ENCODE results near the gene IFNLR1. TPM values are rescaled to one million over a fixed set of nuclear protein-coding genes. Genes with fewer than 3 reads are reported as not detected.
A peak's percentile ranks its signal among the peaks of the same experiment; 100 is the strongest.

Gene IFNLR1
- total RNA-seq, 2 experiments from 2014 or later: 3.2 to 3.4 TPM

DNA sequence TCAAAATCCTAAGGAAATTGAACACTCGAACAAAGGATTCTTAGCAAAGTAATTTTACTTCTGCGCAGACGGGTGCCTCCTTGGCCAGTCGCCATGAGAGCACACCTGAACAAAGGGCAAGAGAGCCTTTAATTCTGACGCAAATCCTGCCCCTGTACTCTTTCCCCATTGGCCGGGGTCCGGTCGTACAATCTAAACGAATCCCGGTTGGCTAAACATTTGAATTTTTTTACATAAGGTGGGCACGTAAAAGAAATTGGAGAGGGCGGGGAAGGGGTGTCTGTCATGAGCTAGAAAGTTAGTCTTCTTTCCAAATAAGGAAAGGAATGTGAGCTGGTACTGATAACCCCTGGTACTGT lies 35.9 kb downstream of the IFNLR1 start:
- Mint-ChIP-seq H3K4me3 (no peak overlapping the region), H3K27me3 (peaks cover 24% of the 10 kb centered on the region), H3K9me3 (no peaks in the 10 kb centered on the region), H3K27ac (no peak overlapping the region), H3K36me3 (ENCODE audit: low read depth) (no peaks in the 10 kb centered on the region), H3K4me1 (peaks cover 20% of the 10 kb centered on the region)
- ChIA-PET POLR2A (no interaction called here), CTCF (interaction anchor here (0.6 to 5.0 kb wide), 8 partner anchors 16 to 241 kb away, joined by 3 to 52 read pairs (median 4); no protein-coding TSS in a partner anchor)
- no peak for DNase-seq

DNA sequence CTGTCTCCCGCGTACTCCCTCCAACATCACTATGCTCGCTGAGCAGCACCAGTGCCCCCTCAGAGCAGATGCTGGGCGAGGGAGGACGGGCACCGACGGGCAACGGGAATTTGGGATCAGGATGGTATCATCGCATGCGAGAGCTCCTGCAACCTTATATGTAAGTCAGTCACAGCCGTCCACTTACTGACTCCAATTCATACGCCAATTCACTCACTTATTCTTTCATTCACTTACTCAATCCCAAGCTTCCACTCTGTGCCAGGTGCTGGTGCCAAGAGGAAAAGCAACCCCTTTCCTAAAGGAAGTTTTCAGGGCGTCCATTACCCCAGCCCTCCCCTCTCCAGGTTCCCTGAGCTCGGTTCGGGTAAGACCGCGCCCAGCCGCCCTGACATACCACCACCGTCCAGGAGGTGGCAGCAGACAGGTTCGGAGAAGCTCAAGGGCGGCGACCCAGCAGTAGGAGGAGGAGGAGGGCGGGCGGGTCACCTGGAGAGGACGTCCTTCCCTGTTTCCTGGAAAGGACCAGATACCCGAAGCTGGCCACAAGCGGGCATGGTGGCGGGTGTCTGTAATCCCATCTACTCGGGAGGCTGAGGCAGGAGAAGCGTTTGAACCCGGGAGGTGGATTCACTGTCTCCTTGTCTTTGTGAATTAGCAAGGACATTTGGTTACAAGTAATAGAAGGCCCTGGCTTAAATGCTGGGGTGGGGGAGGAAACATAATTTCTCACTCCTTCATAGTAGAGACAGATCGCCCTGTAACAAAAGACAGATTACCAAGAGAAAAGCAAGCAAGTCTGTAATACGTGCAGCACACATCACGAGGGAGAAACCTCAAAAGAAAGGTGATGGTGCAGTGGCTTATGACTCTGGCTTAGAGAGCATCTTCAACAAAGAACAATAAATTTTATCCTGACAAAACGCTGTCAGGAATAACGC lies 36.6 kb downstream of the IFNLR1 start:
- peaks cover 20% of the 10 kb centered on the region for H3K4me1 Mint-ChIP-seq
- H3K27me3 Mint-ChIP-seq: peaks cover 24% of the 10 kb centered on the region
- no peaks in the 10 kb centered on the region for H3K36me3 Mint-ChIP-seq (ENCODE audit: low read depth)
- CTCF ChIA-PET: interaction anchor here (0.7 to 5.0 kb wide), 25 partner anchors 8 to 436 kb away, joined by 3 to 52 read pairs (median 4); partner anchors contain the start of gene NIPAL3
- peak; percentile 91 for DNase-seq
- peak overlapping the region; percentile 33 for H3K4me3 Mint-ChIP-seq
- H3K27ac Mint-ChIP-seq: peak overlapping the region; percentile 6
- no peaks in the 10 kb centered on the region for H3K9me3 Mint-ChIP-seq
- POLR2A ChIA-PET: interaction anchor here (1.0 kb wide), 1 partner anchor 241 kb away, joined by 3 read pairs; no protein-coding TSS in a partner anchor

DNA sequence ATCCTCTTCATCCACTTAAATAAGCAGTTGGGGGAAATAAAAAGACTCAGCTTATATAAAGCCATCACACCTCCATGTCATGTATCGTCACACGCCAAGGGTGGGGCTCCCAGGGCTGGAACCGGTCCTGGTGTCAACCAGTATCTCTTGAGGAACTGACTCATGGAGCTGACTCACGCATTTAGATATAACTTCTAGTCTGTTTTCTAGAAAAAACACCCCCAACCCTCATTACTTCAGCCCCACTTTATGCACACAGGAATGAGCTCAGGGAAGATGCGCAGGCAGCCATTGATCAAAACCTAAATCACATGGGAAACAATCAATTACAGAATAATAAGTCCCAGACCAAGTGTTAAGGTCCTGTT lies 37.2 kb downstream of the IFNLR1 start:
- CTCF ChIA-PET: interaction anchor here (0.7 to 5.0 kb wide), 25 partner anchors 7 to 437 kb away, joined by 3 to 52 read pairs (median 4); partner anchors contain the start of gene NIPAL3
- no peak overlapping the region for H3K4me3 Mint-ChIP-seq

DNA sequence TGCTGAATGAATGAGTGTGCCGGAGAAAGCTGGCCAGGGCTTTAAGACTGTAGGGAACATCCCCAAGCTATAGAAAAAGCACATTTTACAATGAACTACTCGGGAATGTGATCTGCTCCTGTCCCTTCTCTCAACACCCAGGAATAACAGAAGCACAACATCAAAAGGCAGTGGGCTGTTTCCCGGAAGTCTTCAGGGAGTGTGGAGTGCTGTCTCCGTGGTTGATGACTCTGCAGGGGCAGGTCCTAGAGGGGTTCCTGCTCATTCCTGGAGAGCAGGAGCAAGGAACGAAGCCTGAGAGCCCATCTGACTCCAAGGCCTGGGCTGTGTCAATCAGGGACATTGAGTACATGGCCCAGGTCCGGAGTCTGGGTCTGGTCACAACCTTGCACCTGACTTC lies 39.3 kb downstream of the IFNLR1 start:
- ChIA-PET CTCF (interaction anchor here (1.8 to 4.4 kb wide), 2 partner anchors 13 to 244 kb away, joined by 6 to 29 read pairs; no protein-coding TSS in a partner anchor), POLR2A (no interaction called here)
- Mint-ChIP-seq H3K4me3 (no peak overlapping the region), H3K36me3 (ENCODE audit: low read depth) (no peaks in the 10 kb centered on the region), H3K27me3 (peaks cover 27% of the 10 kb centered on the region), H3K27ac (no peak overlapping the region), H3K9me3 (no peaks in the 10 kb centered on the region), H3K4me1 (peaks cover 20% of the 10 kb centered on the region)
- no peak for DNase-seq

More for the DNA sequence above, 37.2 kb downstream of the IFNLR1 start:
- POLR2A ChIA-PET: interaction anchor here (1.0 kb wide), 1 partner anchor 241 kb away, joined by 3 read pairs; no protein-coding TSS in a partner anchor
- H3K27ac Mint-ChIP-seq: peak overlapping the region; percentile 5
- H3K27me3 Mint-ChIP-seq: peaks cover 24% of the 10 kb centered on the region
- H3K4me1 Mint-ChIP-seq: peaks cover 20% of the 10 kb centered on the region
- H3K36me3 Mint-ChIP-seq (ENCODE audit: low read depth): no peaks in the 10 kb centered on the region
- DNase-seq: no peak
- H3K9me3 Mint-ChIP-seq: no peaks in the 10 kb centered on the region

DNA sequence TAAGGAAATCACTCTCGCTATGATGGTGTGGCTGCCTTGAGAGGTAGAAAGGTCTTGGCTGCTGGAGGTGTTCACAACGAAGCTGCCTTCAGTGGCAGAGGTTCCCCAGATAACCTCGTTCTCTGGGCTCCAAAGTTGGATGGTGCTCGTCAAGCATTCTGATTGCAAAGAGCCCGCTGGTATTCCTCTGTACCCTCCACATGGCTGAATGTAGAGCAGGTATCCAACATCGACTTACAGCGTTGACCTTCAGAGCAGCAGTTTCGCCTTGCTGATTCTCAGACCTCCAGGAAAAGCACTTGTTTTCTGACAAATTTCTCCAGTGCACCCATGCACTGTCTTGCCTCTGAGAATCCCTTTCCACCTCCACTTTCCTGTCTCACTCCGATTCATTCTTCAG lies 39.9 kb downstream of the IFNLR1 start:
- H3K27me3 Mint-ChIP-seq: peaks cover 27% of the 10 kb centered on the region
- DNase-seq: no peak
- H3K4me1 Mint-ChIP-seq: peaks cover 20% of the 10 kb centered on the region
- no peaks in the 10 kb centered on the region for H3K9me3 Mint-ChIP-seq
- CTCF ChIA-PET: interaction anchor here (0.9 to 1.8 kb wide), 2 partner anchors 52 to 244 kb away, joined by 3 to 6 read pairs; no protein-coding TSS in a partner anchor
- no peak overlapping the region for H3K4me3 Mint-ChIP-seq
- H3K36me3 Mint-ChIP-seq (ENCODE audit: low read depth): no peaks in the 10 kb centered on the region
- H3K27ac Mint-ChIP-seq: no peak overlapping the region
- POLR2A ChIA-PET: no interaction called here

DNA sequence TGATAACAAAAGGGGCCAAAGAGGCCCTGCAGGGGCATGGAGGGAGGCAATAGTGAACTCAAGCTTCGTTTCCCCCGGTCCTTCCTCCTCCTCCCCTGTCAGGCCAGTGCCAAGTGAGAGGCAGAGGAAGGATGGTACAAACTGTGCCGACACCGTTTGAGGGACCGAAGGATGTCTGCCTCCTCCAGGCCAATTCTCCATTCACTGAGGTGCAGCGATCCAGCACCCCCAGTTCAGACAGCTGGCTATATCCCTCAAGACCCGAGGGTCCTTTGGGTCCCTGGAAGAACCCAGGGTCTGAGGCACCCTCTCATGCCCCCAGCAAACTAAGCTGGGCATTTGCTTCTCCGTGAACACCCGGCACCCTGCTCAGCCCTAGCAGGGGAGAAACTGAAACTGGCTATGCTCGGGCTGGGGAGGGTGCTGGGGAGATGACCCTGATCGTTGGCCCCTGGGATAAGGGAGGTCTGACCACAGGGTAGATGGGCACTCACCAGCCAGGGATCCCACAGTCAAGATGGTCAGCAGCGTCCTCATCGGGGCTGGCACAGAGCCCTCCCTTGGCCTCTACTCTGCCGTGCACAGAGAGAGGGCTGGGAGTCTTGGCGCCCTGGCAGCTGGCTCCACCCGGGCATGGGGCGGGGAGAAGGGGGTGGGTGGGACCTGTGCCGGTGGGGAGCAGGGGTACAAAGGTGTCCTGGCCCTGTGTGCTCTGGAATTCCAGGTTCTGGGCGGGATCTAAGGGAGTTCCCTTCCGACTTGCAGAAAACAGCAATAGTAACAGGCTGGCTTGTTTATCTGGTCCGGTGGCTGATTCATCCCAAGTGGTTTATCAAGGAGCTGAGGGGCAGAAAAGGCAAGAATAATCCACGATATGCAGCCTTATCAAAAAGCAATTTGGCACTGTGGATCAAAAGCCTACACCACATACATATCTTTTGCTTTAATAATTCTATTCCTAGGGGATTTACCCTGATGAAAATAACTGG lies 44.2 kb downstream of the IFNLR1 start, which contains the start of gene IL22RA1:
IL22RA1 (minus strand) TSS at position 595 of the 989 bp plus-strand sequence; CDS start at position 537, 58 bp downstream.
- H3K27ac Mint-ChIP-seq: no peak within 1 kb of the TSS
- H3K27me3 Mint-ChIP-seq: peaks cover 4% of the 10 kb centered on the region
- POLR2A ChIA-PET: no interaction called here
- H3K4me3 Mint-ChIP-seq: no peak within 1 kb of the TSS
- peaks cover 6% of the 10 kb centered on the region for H3K4me1 Mint-ChIP-seq
- CTCF ChIA-PET: interaction anchor here (1.0 to 1.2 kb wide), 3 partner anchors 7 to 57 kb away, joined by 3 read pairs; partner anchors contain the start of gene MYOM3
- no peaks in the 10 kb centered on the region for H3K9me3 Mint-ChIP-seq
- H3K36me3 Mint-ChIP-seq (ENCODE audit: low read depth): no peaks in the 10 kb centered on the region
- DNase-seq: no peak

DNA sequence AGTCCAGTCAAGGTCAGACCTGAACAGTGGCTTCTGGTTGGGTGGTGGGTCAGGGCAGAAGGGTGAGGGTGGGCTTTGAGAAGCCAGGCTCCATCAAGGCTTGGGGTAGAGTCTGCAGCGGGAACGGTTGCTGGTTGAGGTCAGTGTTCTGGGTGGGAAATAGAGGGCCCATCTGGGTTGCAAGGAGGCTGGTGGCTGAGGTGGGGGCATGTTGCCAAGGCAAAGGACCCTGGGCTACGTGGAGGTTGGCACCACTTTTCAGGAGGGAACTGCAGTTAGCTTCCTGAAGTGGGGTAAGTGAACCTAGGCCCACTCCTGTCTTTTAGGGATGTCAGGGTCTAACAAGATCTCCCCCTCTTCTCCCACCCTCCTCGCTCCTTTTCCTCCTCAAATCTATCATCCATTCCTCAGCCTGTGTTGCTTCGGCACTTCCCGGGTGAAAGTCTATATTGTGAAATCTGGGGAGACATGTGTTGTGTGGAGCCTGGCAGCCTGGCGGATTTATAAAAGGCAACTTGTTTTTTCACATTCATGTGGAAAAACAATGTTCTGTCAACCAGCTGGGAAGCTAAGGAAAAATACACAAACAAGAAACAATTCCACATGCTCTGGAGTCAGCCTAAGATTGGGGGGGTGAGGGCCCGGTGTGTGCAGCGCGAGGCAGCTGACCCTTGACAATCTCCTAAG lies 45.6 kb downstream of the IFNLR1 start:
- peaks cover 4% of the 10 kb centered on the region for H3K27me3 Mint-ChIP-seq
- no peak overlapping the region for H3K27ac Mint-ChIP-seq
- H3K4me1 Mint-ChIP-seq: peaks cover 6% of the 10 kb centered on the region
- no peaks in the 10 kb centered on the region for H3K9me3 Mint-ChIP-seq
- no peaks in the 10 kb centered on the region for H3K36me3 Mint-ChIP-seq (ENCODE audit: low read depth)
- ChIA-PET POLR2A (no interaction called here), CTCF (interaction anchor here (1.1 kb wide), 1 partner anchor 15 kb away, joined by 3 read pairs; no protein-coding TSS in a partner anchor)
- H3K4me3 Mint-ChIP-seq: no peak overlapping the region
- no peak for DNase-seq

DNA sequence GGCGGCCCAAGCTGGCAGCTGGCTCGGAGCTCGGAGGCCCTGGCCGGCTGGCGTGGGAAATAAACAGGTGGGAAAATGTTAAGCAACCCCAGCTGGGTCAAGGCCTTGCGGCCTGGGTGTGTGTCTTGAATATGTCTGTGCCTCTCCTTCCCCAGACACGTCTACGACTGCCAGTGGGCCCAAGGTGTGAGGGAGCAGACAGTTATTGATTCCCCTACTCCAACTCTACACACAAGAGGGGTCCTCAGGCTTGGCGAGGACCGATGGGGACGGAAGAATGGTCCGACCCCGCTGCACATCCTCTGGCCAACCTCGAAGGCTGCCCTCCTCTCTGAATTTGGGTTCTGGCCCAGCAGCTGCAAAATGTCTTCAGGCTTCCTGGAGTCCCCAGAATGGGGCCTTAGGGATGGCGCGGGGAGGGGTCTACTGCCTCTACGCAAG lies 46.3 kb downstream of the IFNLR1 start:
- ChIA-PET CTCF (interaction anchor here (1.1 kb wide), 1 partner anchor 15 kb away, joined by 3 read pairs; no protein-coding TSS in a partner anchor), POLR2A (no interaction called here)
- Mint-ChIP-seq H3K9me3 (no peaks in the 10 kb centered on the region), H3K4me3 (no peak overlapping the region), H3K4me1 (peaks cover 6% of the 10 kb centered on the region), H3K27me3 (peaks cover 4% of the 10 kb centered on the region), H3K27ac (no peak overlapping the region), H3K36me3 (ENCODE audit: low read depth) (no peaks in the 10 kb centered on the region)
- DNase-seq: no peak

DNA sequence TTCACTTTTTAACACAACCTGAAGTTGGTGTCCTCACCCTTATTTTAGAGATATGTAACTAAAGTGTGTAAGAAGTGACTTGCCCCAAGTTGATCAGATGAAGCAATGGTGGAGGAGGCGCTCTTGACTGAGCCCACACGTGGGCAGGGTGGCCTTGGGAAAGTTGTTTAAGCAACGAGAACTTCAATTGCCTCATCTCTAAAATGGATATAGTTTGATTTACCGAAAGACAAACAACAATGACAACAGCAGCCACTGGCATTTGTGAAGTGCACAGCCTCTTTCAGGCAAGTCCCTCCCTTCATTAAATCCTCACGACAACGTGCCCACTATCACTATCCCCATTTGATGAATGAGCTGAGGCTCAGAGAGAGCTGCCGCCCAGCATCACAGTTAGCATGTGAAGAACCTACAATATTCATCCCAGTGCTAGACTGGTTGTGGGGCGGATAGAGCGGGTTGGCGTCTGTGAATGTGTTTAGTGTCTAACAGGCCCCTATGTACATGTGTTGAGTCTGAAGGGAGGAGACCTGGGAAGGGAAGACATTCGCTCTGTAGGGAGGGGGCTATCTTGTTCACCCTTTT lies 47.2 kb downstream of the IFNLR1 start:
- peaks cover 5% of the 10 kb centered on the region for H3K27me3 Mint-ChIP-seq
- DNase-seq: no peak

DNA sequence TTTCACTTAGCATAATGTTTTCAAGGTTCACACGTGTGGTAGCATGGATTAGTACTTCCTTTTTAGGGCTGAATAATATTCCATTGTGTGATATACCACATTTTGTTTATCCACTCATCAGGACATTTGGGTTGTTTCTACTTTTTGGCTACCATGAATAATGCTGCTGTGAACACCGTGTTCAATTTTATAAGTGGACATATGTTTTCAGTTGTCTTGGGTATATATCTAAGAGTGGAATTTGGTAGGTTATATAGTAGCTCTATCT lies 47.9 kb downstream of the IFNLR1 start:
- H3K27ac Mint-ChIP-seq: no peak overlapping the region
- H3K4me1 Mint-ChIP-seq: peaks cover 6% of the 10 kb centered on the region
- H3K36me3 Mint-ChIP-seq (ENCODE audit: low read depth): no peaks in the 10 kb centered on the region
- H3K9me3 Mint-ChIP-seq: peaks cover 2% of the 10 kb centered on the region
- no peak overlapping the region for H3K4me3 Mint-ChIP-seq
- H3K27me3 Mint-ChIP-seq: peaks cover 7% of the 10 kb centered on the region
- CTCF ChIA-PET: interaction anchor here (1.3 kb wide), 1 partner anchor 11 kb away, joined by 3 read pairs; no protein-coding TSS in a partner anchor
- POLR2A ChIA-PET: no interaction called here
- DNase-seq: no peak

More for the DNA sequence above, 47.2 kb downstream of the IFNLR1 start:
- Mint-ChIP-seq H3K9me3 (peaks cover 2% of the 10 kb centered on the region), H3K4me1 (peaks cover 6% of the 10 kb centered on the region), H3K4me3 (no peak overlapping the region), H3K27ac (no peak overlapping the region), H3K36me3 (ENCODE audit: low read depth) (no peaks in the 10 kb centered on the region)
- ChIA-PET POLR2A (no interaction called here), CTCF (interaction anchor here (1.3 kb wide), 1 partner anchor 11 kb away, joined by 3 read pairs; no protein-coding TSS in a partner anchor)

DNA sequence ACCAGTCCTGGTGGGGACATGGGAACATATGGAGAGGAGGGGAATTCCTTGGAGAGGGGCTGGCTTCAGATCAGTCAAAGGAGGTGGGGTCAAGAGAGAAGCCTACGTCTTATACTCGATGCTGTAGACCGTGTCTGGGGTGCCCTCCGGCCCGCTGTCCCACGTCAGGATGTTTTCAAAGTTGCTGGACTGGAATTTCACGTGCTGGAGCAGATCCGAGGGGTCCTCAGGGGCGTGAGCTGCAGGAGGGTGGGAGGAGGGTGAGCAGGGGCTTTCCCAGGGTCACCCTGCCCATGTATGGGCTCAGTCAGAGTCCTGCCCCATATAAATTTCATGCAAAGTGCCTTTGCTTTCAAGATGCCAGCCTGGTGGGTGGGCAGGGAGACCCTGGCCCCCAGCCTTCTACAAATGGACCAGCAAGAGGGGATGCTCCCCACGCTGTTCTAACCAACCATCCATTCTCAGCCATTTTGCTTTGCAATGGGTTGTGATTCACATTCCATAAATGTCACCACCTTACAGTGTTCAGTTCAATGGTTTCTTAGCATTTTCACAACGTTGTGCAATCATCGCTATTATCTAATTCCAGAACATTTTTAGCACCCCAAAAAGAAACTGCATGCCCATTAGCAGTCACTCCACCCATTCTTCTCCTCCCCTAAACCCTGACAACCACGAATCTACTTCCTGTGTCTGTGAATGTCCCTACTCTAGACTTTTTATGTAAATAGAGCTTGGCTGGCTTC lies 48.4 kb downstream of the IFNLR1 start:
- Mint-ChIP-seq H3K9me3 (peaks cover 2% of the 10 kb centered on the region), H3K36me3 (ENCODE audit: low read depth) (no peaks in the 10 kb centered on the region), H3K4me1 (peaks cover 6% of the 10 kb centered on the region), H3K4me3 (no peak overlapping the region), H3K27me3 (peaks cover 10% of the 10 kb centered on the region), H3K27ac (no peak overlapping the region)
- ChIA-PET CTCF (interaction anchor here (1.3 kb wide), 1 partner anchor 12 kb away, joined by 3 read pairs; no protein-coding TSS in a partner anchor), POLR2A (no interaction called here)
- no peak for DNase-seq

Data from activated CD4-positive, alpha-beta T cell treated with anti-CD3 and anti-CD28 coated beads, Interleukin-2, amount 10 ng/mL, durations not matched to agents 7 days and 5 days (primary cell).